B cell (primary cell): ENCODE results near the gene CYFIP1.

Experiments
- CTCF ChIP-seq: fragments of 200-600 bp; IDR thresholded peaks from one replicate; pipeline ENCODE4 v1.8.0; 2022; ENCODE audit warnings: antibody characterized with exemption, mild to moderate bottlenecking
- EZH2 ChIP-seq: IDR thresholded peaks from 2 replicates; pipeline ENCODE4 v1.6.1; 2012; ENCODE audit warnings: borderline replicate concordance, low read depth, mild to moderate bottlenecking, moderate library complexity, low read length; ENCODE audit not compliant: insufficient read depth, poor library complexity, severe bottlenecking

GRCh38 chr15:22963641-22964040, 16.5 kb downstream of the CYFIP1 start:
- no peak for TF ChIP-seq CTCF
- no peak for TF ChIP-seq EZH2
